RPMI8226 (cell line): ENCODE results near the gene TBL1Y.

ENCODE experiments used
- DNase-seq: peaks from one replicate; pipeline ENCODE4 v3.0.0-alpha.2; 2015

Gene TBL1Y

DNA sequence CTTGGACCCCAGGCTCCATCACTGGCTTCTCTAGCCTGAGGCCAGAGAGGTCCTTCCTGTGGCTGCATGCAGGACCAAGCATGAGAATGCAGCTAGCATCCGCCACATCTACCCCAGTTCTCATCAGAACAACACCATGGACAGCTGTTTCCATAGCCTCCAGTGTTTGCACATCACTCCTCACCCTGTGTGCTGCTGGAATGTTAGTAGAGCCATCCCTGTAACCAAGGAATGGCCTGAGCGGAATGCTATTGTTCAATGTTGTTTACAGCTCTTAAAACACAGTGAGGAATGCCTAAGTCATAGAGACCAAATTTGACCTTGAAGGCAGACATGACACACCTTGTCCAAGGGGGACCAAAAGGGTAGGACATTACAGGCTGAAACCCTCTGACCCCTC is 183.9 kb downstream of the TBL1Y start:
- DNase-seq = no peak

GRCh38 chrY:7097021-7097420 is 186.5 kb downstream of the TBL1Y start:
- DNase-seq = no peak

DNA sequence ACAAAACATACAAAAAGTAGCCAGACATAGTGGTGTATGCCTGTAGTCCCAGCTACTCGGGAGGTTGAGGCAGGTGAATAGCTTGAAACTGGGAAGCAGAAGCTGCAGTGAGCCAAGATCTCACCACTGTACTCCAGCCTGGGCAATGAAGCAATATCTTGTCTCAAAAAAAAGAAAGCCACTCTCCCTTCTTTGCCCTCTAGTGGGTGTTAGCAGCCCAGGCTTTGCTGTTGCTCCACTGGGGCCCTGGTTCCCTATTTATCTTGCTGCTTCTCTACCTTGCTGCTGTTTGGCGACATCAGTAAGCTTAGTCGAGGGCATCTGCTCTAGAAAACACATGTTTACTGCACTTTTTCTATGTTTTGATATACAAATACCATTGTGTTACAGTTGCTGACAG is 189.2 kb downstream of the TBL1Y start:
- no peak for DNase-seq

DNA sequence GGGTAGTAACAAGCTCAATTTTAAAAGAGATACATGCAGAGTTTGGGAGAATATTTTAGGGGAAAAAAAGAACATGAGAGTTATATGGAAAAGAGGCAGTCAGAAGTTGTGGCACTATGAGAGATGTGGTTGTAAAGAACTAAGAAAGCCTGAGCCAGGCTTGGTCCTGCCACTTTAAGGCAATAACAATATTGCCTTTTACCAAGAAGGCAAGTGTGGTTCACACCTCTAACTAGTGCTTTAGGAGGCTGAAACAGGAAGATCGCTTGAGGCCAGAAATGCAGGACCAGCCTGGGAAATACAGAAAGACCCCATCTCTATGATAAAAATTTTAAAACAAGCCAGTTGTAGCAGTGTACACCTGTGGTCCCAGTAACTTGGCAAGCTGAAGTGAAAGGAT is 192.2 kb downstream of the TBL1Y start:
- DNase-seq = no peak

GRCh38 chrY:7107179-7107578 is 196.7 kb downstream of the TBL1Y start:
- no peak for DNase-seq

GRCh38 chrY:7110086-7110485 is 199.6 kb downstream of the TBL1Y start:
- no peak for DNase-seq

DNA sequence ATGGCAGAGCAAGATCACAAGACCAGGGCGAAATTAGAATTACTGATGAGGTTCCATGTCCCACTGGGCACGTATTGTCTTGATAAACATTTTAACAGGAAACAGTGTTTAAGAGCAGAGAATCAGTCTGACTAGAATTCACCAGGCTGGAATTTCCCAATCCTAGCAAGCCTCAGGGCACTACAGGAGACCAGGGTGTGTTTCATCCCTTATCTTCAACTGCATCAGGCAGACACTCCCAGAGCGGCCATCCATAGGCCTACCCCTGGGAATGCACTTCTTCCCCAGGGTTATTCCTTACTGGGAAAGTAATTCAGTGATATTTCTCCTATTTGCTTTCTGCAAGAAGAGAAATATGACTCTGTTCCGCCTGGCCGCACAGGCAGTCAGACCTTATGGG is 205.4 kb downstream of the TBL1Y start:
- no peak for DNase-seq

- no peak for DNase-seq
These were observed 211.7 kb downstream of the TBL1Y start for GRCh38 chrY:7122202-7122601.

GRCh38 chrY:7125136-7126056 is 214.9 kb downstream of the TBL1Y start:
- no peak for DNase-seq

DNA sequence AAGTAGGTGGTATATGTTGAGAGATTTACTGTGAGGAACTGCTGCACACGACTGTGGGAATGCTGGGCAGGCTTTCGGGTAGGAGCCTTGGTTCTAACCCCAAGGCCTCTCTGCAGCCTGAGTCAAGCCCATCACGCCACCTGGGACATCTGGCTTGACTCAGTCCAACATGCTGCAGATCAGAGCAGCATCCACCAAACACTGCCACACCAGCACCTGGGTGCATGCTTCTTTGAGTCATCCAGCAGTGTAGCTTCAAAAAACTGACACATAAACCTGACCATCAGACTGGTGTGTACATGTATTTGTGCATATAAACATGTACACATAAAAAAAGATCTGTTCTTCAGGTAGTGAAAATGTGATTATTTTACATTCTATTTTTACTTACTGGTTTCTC is 217.7 kb downstream of the TBL1Y start:
- DNase-seq = no peak
